ENCODE measurements around the gene CDC42BPB.
"Not testable (repeated sequence)": the region's sequence is repeated elsewhere in the genome, so short reads cannot be mapped to it uniquely, and the experiment has no call there.

Gene CDC42BPB

DNA sequence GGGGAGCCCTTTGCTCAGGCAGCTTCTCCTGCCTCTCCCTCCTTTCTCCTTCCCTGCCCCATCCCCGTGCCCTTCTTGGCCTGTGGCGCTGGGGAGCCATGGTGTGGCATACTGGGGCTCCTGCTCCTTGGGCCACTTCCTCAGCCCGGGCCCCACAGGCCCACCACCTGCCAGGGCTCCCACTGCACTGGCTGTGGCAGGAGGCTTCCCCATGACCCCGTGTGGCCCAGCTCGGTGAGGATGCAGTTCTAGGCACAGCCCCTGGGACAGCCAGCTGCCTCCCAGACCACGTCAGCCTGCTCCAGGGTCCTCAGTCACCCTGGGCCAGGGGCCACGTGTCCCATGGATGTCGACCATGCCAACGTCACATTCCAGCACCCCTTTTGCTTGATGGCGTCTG lies 147.9 kb downstream of the CDC42BPB start:
- no peak for DNase-seq

DNA sequence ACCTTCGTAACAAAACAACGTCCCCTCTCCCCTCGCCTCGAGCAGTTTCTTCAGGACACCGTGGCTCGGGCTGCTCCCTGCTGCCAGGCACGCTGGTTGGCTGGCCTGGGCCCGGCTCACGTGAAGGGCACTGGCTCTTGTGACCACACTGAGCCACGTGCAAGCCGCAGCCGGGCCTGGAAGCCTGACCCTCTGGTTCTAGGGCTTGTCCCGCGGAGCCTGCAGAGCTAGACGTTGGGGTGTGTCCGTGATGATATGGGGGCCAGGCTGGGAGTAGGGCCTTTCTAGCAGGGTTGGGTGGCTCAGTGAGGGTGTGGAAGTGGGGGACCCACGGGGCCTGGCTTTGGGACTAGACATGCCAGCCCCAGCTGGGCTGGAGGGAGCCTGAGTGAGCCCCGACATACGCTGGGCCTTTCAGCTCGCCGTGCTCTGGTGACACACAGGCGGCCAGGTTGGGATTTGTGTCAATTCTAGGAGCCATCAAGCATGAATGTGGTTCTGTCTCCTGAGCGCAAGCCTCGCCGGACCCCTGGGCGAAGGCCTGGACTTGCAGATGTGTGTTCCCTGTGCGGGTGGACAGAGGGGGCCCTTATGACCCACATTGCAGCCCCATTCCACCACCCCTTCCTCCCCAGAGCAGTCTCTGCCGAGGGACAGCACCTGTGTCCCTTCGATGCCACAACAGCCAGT lies 148.4 kb downstream of the CDC42BPB start:
- DNase-seq, result no peak

DNA sequence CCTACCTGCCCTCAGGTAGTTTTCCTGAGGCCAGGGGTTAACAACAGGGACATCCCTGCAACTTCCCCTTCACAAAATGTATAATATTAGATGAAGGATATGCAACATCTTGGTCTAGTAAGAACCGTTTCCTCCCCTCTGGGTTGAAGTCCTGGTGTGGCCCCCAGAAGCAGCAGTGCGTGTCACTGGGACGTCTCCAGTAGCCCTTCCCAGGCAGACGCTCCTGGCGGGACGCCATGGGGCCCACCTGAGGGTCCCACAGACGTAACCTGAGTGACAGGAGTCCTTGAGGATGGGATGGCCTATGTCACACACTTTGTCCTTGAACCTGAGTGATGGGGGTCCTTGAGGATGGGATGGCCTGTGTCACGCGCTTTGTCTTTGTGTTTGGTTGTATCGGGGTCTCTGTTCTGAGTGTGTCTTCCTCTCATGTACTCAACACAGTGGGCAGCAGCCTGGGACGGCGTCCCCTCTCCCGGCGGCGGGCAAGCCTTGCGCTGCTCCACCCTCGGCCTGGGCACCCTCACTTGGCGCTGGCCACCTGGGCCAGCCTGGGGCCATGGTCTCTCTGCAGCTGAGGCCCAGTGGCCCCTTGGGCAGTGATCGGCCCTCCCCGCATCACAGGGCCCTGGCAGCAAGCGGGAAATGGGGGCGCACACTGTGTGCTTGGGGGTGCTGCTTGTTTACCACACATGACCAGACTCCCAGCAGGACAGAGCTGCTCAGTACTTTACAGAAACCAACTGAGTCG lies 149.2 kb downstream of the CDC42BPB start:
- no peak for DNase-seq

DNA sequence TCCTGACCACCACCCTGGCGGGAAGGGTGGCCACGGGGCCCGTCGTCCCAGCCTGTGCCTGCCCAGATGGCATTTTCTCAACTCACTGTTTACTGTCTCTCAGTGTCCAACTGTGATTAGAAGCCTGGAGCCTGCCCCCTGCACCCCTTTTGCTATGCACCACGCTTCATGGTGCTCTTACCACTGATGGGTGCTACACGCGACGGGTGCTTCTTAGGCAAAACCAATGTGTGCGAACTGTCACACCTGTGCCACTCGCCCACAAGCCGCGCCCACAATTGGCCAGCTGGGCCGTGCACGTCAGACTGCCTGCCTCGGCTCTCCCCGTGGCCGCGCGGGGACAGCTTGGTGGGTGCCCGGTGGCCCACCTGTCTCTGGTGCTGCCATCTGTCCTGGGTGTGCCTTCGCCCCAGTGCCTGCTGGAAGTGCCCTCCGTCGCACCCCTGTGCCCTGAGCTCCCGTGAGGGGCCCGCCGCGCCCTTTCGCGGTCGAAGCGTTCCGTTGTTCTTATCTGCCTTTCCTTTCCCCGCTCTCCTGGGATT lies 150.0 kb downstream of the CDC42BPB start:
- no peak for DNase-seq

DNA sequence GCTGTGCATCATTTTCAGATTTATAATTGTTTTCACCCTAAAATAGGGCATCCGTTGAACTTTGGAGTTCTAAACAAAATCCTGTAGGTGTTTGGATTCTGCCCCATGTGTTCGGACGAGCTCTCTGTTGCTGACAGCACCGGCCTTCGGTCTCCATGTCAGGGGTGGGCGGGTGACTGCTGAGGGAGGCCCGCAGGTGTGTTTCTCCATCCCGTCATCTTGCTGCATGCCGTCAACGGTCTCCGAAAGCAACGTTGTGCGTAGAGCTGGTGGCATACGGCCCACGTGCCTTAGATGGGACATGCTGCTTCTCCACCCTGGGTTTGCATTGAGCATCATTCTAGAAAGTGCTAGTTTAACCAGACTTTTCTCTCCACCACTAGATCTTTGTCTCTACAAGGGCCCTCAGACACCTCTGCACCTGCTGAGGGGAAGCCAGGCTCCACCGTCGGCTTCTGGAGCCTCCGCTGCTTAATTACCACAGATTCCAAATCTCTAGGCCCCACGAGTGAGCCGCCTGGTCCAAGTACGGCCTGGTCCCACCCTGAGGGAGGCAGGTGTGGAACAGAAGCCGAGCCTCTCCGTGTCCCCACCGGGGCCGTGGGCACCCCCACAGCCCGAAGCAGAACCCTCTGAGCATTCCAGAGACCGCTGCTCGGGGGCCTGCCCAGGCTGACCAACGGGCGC lies 150.6 kb downstream of the CDC42BPB start:
- no peak for DNase-seq

DNA sequence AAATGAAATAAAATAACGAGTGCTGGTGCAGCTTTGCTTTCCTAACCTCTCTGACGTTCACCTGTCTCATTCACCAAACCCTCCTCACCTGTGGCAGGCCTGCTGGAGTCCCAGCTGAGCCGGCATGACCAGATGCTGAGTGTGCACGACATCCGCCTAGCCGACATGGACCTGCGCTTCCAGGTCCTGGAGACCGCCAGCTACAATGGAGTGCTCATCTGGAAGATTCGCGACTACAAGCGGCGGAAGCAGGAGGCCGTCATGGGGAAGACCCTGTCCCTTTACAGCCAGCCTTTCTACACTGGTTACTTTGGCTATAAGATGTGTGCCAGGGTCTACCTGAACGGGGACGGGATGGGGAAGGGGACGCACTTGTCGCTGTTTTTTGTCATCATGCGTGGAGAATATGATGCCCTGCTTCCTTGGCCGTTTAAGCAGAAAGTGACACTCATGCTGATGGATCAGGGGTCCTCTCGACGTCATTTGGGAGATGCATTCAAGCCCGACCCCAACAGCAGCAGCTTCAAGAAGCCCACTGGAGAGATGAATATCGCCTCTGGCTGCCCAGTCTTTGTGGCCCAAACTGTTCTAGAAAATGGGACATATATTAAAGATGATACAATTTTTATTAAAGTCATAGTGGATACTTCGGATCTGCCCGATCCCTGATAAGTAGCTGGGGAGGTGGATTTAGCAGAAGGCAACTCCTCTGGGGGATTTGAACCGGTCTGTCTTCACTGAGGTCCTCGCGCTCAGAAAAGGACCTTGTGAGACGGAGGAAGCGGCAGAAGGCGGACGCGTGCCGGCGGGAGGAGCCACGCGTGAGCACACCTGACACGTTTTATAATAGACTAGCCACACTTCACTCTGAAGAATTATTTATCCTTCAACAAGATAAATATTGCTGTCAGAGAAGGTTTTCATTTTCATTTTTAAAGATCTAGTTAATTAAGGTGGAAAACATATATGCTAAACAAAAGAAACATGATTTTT lies 151.9 kb downstream of the CDC42BPB start:
- no peak for DNase-seq

DNA sequence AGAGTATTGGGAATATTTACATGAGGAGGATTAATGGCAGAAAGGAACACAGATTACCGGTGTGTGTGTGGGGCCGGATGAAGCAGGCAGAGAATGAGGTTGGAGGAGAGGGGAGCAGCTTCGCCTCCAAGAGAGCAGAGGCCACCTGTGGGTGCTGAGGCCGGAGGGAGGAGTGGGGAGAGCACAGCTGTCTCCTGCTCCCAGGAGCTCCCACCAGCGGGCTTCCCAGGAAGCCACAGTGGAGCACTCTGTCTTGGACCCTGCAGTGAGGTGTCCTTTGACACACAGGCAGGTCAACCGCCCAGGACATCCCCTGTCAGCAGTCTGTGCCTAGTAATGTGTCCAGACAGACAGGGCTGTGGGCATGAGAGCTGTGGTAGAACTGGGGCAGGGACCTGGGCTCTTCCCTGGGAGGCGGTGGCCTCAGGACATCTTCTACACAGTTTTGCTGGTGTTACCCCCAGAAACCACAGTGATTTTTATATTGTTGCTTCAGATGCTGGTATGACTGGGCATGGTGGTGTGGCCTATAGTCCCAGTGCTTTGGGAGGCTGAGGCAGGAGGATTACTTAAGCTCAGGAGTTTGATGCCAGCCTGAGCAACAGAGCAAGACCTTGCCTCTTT lies 153.3 kb downstream of the CDC42BPB start:
- no peak for DNase-seq

DNA sequence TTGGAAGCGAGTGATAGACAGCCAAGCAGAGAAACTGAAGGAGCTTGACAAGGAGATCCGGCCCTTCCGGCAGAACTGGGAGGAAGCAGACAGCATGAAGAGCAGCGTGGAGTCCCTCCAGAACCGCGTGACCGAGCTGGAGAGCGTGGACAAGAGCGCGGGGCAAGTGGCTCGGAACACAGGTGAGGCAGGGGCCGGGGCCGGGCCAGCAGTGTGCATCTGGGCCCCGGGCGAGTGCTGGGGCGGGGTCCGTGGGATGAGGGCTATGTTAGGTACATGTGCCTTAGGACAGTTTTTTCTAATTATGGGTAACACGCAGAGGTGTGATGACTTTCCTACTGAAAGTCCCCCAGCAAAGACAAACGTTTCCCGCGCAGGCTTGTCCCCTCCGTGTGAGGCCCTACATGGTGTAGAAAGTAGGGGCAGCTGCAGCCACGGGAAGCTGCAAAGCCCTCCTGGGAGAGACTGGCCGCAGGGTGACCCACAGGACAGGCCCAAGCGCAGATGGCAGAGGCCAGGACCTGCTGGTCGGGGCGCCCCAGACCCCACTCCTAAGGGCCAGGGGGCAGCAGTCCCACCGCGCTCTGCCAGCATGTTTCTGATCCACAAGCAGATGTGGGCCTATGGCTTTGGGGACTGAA lies 154.0 kb downstream of the CDC42BPB start:
- DNase-seq, result no peak

DNA sequence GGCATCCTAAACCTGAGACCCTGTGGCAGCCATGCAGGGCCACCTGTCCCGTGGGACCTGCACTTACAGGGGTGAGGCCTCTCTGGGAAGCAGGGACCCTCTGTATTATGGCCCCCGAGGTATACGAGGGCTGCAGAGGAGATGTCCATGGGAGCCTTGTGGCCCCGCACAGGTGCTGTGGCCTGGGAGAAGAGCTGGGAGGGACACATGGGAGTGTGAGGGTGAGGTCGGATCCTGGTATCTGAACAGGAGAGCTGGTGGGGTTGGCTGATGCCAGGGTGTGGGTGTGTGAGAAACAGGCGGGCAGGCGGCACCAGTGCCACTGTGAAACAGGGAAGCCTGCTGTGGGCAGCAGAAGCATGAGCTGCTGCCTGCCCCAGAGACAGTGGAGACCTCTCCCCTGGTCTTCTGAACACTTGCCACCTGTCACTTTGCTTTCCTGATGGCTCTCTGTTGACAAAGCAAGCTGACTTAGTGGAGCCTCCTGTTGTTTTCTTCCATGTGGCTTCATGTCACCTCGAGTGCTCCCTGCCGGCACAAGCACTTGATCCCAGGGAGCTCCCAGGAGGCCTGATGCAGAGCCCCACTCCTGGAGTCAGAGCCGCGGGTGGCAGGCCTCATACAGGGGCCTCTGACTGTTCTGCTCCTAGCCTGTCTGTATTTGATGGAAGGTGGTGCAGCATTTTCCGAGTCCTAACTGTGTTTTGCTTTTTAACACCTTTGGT lies 154.7 kb downstream of the CDC42BPB start:
- DNase-seq, result no peak

DNA sequence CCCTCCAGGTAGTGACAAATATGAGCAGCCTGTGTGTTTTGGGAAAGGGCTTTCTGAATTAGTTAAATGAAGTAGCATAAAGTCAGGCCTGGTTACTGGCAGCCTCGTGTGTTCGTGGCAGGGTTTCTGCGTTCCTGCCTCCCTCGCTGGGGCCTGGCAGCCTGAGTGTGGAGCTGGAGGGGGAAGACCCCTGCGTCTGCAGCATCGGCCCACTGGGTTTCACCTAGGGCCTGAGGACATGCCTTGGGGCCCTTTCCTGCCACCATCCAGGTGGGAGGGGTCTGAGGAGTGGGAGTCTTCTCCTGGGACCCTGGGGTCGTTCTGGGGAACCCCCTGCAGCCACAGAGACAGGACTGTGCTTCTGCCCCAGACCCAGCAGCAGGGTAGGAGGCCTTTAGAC lies 155.3 kb downstream of the CDC42BPB start:
- DNase-seq, result no peak

DNA sequence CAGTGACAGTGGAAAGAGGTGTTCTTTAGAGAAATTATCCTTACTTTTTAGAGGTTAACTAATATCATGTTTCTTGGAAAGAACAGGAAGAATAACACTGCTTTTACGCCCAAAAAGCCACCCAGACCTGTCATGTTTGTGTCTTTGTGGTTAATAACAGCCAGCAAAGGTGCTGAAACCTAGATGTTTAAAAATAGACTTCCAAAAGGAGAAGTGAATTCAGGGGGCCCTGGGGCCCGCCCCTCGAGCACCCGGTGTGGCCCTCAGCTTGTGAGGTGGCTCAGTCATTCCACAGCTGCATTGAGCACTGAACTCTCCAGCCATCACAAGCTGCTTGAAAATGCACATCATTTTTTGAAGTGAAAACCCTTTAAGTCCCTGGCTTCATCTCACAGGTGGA lies 155.7 kb downstream of the CDC42BPB start:
- no peak for DNase-seq

DNA sequence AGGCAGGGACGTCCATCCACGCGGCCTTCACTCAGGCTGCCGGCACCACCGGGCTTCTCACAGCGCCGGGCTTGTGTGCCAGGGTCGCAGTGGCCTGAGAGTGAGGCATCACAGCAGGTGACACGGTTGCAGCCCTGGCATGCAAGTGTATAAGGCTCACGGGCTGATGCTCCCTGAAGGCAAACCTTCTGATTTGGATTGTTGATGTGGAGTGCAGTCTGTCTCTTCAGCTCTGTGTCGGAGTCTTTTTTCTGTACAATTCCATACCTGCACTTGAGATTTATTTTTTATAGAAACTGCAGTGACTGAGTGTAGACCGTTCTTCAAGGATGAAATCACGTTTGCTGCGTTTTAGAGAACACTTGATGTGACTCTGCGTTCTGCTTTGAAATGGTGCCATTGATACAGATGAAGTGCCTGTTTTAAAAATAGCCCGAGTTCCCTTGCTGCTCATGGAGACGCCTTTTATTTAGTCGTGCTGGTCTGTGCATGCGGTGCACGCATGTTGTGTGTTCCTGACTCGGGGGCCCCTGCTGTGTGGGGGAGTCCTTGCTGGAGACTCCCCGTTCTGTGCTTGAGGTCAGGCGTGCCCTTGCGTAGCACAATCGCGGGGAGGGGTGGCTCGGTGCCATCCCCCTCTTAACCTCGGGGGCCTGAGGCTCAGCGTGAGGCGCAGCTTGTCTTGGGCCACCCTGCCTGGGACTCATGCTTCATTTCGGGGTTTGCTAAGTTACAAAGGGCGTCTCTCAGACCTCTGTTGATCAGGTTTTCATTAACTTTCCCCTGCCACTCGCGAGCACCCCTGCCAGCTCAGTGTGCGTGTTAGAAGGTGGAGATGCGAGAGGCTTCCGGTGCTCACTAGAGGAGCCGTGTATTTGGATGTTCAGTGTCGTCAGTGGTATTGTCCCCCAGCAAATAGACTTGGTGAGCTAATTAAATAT lies 156.4 kb downstream of the CDC42BPB start:
- no peak for DNase-seq

DNA sequence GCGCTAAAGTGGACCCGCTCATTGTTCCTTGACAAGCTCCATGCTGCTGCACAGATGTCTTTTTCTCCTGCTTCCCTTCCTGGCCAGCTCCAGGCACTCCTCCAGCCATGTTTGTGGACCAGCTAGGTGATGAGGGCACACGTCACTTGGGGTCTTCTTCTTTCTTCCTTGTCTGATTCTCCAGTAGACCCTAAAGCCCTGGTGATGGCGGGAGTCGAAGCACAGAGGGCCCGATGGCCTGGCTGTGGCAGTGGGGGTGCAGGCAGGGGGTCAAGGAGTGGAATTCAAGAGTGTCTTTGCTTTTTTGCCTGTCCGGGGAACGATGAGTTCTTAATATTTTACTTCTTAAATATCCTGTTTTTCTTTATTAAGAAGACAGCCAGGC lies 157.8 kb downstream of the CDC42BPB start:
- no peak for DNase-seq

DNA sequence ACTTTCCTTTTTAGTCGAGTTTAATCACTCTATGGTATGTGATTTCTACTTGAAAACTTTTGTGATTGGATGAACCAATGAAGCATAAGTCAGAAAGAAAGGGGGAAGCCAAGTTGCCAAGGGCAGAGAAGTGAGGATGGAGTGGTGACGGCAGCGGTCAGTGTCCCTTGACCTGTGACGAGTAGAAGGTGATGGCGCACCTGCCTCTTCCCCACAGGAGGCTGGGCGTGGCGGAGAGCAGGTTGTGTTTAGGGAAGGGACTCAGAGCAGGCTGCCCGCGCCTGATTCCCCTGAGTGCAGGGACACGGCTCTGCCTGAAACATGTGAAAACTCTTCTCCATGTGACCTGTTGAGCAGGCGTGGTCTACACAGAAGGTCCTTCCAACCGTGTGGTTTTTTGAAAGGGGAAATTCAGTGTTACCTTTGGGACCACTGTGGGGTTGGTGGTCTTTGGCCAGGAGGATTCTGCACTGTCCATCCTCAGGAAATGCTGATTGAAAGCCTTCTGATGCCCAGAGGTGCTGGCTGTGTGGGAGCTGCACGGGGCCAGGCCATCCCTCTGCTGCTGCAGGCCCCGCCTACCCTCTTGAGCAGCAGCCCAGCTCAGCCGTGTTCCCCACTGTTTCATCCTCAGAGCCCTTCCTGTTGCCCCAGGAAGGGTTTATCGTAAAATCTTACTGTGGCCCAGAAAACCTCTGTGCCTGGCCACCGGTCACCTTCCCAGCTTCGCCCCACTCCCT lies 158.4 kb downstream of the CDC42BPB start:
- DNase-seq, result no peak

DNA sequence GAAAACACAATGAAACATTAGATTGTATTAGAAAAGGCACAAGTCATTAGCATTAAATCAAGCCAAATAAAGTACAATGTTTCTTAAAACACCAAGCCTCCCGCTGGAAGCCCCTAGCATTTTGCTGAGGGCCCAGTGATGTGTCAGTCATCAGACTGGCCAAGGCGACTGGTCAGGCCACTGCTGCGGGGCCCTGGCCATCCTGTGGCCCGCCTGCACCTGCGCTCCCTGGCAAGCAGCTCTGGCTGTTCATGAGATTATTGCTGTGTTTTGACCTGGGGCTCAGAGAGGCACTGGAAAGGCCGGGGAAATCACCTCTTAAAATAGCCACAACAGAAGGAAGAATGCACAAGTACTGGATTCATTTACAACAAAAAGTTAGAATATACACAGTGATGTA lies 159.1 kb downstream of the CDC42BPB start:
- DNase-seq, result no peak

DNA sequence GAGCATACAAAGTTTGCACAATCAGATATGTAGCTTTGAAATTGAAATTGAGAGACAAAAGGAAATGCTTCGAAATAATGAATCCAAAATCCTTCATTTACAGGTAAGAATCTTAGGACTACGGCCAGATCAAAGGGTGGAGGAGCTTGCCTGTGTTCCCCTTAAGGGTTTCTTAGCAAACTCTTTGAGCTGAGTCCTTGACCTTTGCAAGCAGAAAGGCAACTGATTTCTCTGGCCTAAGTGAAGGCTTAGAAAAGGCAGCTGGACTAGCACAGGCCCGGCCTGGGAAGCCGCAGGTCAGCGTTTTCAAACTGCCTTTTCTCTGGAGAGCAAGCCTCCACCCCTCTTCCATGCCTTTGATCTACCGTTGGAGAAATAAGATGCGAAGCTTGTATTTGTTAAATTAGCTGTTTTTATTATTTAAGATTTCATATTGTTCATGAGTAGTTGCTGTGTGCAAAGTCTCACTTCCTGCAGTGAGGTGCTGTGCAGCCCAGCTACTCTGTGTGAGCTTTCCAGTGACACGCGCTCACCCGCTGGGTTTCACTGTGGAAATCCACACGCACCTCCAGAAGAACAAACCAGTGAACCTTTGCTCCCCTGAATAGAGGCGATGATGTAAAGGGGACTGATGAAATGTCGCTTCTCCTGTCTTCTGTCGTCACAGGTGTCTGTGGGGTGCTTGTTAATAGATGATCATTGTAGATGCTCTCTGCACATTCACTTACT lies 159.9 kb downstream of the CDC42BPB start:
- DNase-seq, result no peak

DNA sequence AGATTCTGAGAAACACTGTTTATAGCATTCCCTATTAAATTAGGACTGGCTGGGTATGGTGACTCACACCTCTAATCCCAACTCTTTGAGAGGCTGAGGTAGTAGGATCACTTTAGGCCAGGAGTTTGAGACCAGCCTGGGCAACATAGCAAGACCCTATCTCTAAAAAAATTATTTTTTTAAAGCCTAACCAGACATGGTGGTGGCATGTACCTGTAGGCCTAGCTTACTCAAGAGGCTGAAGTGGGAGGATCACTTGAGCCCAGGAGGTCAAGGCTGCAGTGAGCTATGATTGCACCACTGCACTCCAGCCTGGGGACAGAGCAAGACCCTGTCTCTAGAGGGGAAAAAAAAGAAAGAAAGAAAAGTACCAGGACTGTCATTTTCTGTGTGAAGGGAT lies 160.6 kb downstream of the CDC42BPB start:
- not testable (repeated sequence) for DNase-seq

DNA sequence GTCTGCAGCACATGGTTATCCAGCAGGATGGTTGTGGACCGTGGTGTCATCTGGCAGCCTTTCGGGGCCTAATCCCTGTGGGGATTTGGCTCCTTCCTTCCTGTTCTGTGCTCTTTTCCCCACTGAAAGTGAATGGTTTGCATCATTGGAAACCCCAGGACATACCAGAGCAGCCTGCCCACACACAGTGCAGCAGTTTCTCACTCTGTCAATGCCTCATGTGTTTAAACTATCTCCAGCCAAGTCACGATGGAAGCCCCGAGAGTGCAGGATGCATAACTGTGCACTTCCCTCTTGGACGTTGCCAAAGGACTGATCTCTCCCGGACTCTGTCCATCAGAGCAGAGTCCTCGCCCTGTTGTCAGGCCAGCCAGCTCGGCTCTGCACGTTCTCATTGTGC lies 163.9 kb downstream of the CDC42BPB start:
- DNase-seq, result no peak

Measured in NCI-H1694 (cell line).